HAP-1 (cell line): ENCODE results near the gene AK5.
"Not testable (repeated sequence)": the region's sequence is repeated elsewhere in the genome, so short reads cannot be mapped to it uniquely, and the experiment has no call there.

Experiments
- DNase-seq, 2 experiments: peaks; one replicate each; pipeline ENCODE4 v3.0.0-alpha.2; 2016 to 2020; ENCODE audit warnings: low spot score in 2 of 2
- H3K27me3 ChIP-seq: fragments of 250-450 bp; sonication (Bioruptor Pico); 2 replicates; pipeline ENCODE4 v1.5.1; 2020; ENCODE audit warnings: low read depth, mild to moderate bottlenecking, moderate library complexity
- H3K36me3 ChIP-seq: fragments of 250-450 bp; sonication (Bioruptor Pico); replicated peaks from 2 replicates; pipeline ENCODE4 v1.5.1; 2020; ENCODE audit warnings: mild to moderate bottlenecking
- H3K4me1 ChIP-seq: fragments of 250-450 bp; sonication (Bioruptor Pico); 2 replicates; pipeline ENCODE4 v1.5.1; 2020; ENCODE audit warnings: mild to moderate bottlenecking
- H3K4me3 ChIP-seq: fragments of 250-450 bp; sonication (Bioruptor Pico); 2 replicates; pipeline ENCODE4 v1.5.1; 2020; ENCODE audit warnings: mild to moderate bottlenecking, moderate library complexity
- H3K9me3 ChIP-seq: fragments of 250-450 bp; sonication (Bioruptor Pico); 2 replicates; pipeline ENCODE4 v1.5.1; 2020; ENCODE audit warnings: mild to moderate bottlenecking, moderate library complexity
- in situ Hi-C: fragments of 300-500 bp; cut with MboI; formaldehyde crosslinking; loops from 3 replicates; pipeline ENCODE4 v1.14.3; 2020; ENCODE audit warnings: low sequenced_read_pairs, inconsistent platforms, mixed read lengths

Gene AK5

DNA sequence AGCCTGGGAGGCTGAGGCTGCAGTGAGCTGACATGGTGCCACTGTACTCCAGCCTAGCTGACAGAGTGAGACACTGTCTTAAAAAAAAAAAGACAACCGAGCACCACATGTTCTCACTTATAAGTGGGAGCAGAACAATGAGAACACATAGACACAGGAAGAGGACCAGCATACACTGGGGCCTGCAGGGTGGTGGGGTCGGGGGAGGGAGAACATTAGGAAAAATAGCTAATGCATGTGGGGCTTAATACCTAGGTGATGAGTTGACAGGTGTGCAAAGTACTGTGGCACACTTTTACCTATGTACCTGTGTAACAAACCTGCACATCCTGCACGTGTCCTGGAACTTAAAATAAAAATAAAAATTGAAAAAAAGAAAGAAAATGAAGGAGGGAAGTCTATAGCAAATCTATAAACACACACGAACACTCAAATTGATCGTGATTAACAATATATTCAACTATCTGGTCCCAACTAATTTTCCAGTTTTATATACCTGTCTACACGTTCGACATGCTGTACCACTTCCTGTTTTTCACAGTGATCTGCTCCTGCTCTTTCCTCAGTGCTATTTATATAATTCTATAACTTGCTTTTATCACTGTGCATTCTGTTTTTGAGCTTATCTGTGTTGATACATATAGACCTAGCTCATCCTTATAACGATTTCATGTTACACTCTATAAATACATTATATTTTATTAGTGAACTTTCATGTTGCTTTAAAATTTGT, 27.2 kb downstream of the AK5 start:
- no peaks in the 10 kb centered on the region for H3K36me3 ChIP-seq
- in situ Hi-C loops = no loop called here
- H3K4me1 ChIP-seq = no peaks in the 10 kb centered on the region
- H3K27me3 ChIP-seq = peaks cover 3% of the 10 kb centered on the region; the same call in 1 of the 2 replicates
- H3K4me3 ChIP-seq = no peak overlapping the region
- DNase-seq = no peak
- no peaks in the 10 kb centered on the region for H3K9me3 ChIP-seq

GRCh38 chr1:77310924-77311323, 29.1 kb downstream of the AK5 start:
- no peak for DNase-seq
- no peaks in the 10 kb centered on the region for H3K36me3 ChIP-seq
- no peaks in the 10 kb centered on the region for H3K9me3 ChIP-seq
- H3K4me1 ChIP-seq = no peaks in the 10 kb centered on the region
- peaks cover 3% of the 10 kb centered on the region; the same call in 1 of the 2 replicates for H3K27me3 ChIP-seq
- no peak overlapping the region for H3K4me3 ChIP-seq
- in situ Hi-C loops = no loop called here

- DNase-seq, in situ Hi-C loops, H3K9me3 ChIP-seq, H3K4me1 ChIP-seq, H3K27me3 ChIP-seq, H3K4me3 ChIP-seq, H3K36me3 ChIP-seq: not testable (repeated sequence)
Measured at GRCh38 chr1:77312364-77312763, 30.5 kb downstream of the AK5 start.

DNA sequence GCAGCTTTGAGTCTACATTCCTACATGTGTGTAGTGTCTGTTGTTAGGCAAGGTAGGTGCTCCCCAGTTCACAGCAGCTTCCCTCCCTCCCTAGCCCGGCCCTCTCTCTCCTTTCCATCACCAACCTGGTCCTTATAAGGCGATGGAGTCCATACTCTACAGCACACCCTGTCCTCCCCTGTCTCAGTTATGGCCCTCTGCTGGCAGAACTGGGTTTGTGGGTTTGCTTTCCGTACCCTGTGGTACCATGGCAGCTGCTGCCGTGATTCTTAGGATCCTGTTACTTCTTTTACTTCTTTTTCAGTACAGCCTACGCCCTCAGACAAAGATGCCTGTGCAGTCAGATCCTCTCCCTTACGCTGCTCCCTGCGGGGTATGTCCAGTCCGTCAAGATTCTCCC, 31.7 kb downstream of the AK5 start:
- Histone ChIP-seq H3K4me3 (no peak overlapping the region), H3K27me3 (peaks cover 6% of the 10 kb centered on the region; the same call in 1 of the 2 replicates), H3K9me3 (no peaks in the 10 kb centered on the region), H3K36me3 (no peaks in the 10 kb centered on the region), H3K4me1 (no peaks in the 10 kb centered on the region)
- peak; percentile 4 to 30 for DNase-seq
- in situ Hi-C loops = no loop called here

GRCh38 chr1:77316006-77316405, 34.2 kb downstream of the AK5 start:
- Histone ChIP-seq H3K36me3 (no peaks in the 10 kb centered on the region), H3K4me1 (no peaks in the 10 kb centered on the region), H3K27me3 (peaks cover 6% of the 10 kb centered on the region; the same call in 1 of the 2 replicates), H3K4me3 (no peak overlapping the region), H3K9me3 (no peaks in the 10 kb centered on the region)
- no peak for DNase-seq
- in situ Hi-C loops = no loop called here

DNA sequence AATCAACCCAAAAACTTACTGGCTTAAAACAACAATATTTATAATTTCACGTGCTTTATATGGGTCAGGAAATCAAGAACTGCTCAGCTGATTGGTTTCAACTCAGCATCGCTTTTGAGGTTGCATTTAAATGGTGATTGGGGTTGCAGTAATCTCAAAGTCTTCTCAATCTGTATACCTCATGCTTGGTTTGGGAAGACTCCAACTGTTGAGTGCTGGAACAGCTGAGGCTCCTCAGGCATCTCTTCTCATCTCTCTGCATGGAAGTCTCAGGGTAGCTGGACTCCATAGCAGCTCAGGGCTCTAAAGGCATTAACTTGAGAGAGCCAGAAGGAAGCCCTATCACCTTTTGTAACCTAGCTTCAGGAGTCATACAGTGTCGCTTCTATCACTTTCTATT, 35.1 kb downstream of the AK5 start:
- in situ Hi-C loops = no loop called here
- Histone ChIP-seq H3K4me3 (no peak overlapping the region), H3K9me3 (no peaks in the 10 kb centered on the region), H3K27me3 (peaks cover 3% of the 10 kb centered on the region; the same call in 1 of the 2 replicates), H3K4me1 (no peaks in the 10 kb centered on the region), H3K36me3 (no peaks in the 10 kb centered on the region)
- DNase-seq = no peak

DNA sequence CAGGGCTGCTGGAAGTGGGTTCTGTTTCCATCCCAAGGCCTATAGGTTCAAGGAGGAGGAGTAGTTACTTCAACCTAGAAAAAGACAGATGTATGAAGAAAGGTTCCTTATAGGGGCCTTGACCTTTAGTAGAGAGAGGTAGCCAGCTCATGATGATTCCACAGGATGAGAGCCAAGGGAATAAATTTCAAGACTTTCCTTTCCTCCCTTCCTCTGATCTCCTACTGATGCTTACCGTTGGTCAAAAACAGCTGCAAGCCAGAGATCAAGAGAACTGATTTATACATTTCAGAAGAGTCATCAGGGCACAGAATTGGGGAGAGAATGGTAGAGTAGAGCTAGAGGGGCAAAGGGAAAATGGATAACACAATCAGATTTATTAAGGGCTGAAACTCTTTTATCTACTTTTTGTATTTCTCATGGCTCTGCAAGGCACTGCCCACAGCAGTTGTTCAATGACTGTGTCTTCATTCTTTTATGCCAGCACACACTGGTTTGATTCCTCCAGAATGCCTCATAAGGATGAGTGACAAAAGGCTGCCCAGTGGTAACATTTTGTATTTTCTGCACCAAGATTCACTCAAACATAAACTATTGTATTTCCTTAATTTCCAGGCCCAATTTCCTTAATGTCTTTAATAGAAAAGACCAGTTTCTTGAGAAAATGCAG, 37.4 kb downstream of the AK5 start:
- in situ Hi-C loops = no loop called here
- DNase-seq = no peak

DNA sequence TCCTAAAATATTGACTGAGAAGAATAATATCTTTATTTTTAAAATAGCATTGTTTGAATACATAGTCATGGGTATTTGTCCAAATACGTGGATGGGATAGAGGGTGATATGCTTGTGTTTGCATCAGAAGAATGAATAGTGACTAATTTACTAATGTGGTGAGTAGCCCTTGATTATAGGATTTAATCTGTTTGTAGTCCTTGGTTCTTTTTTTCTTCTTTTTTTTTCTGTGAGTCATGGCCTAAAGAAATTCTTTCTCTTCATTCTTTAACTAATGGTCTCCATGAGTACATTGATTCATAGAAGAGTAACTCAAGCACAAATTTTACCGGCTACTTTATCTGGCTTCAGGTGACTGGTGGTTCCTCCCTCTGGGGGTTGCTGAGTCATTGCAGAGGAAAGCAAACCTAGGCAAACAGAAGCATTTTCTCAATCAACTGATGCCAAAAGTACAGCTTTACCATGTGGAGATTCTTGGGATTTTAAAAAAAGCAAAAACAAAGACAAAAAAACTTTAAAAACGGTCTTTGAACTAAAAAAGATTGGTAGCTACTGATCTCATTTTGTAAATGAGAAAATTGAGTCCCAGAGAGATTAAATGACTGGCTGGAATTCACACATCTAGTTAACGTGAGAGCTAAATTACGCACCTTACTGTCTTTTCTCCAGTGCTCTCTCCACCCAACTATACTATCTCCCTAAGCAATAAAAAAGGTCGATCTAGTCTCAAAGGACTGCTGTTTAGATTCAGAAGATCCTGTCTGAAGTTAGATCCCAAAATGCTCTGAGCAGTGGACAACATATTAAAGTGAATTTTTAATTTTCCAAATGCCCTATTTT, 40.5 kb downstream of the AK5 start:
- in situ Hi-C loops = no loop called here
- Histone ChIP-seq H3K9me3 (no peaks in the 10 kb centered on the region), H3K27me3 (0 out of 2 replicates have a peak, but pooled peaks cover 3% of the 10 kb centered on the region), H3K4me3 (no peak overlapping the region), H3K4me1 (no peaks in the 10 kb centered on the region), H3K36me3 (no peaks in the 10 kb centered on the region)
- DNase-seq = no peak

More for the DNA sequence above, 37.4 kb downstream of the AK5 start:
- no peak overlapping the region for H3K4me3 ChIP-seq
- 0 out of 2 replicates have a peak, but pooled peaks cover 3% of the 10 kb centered on the region for H3K27me3 ChIP-seq
- H3K9me3 ChIP-seq = no peaks in the 10 kb centered on the region
- H3K36me3 ChIP-seq = no peaks in the 10 kb centered on the region
- no peaks in the 10 kb centered on the region for H3K4me1 ChIP-seq

- H3K36me3 ChIP-seq = no peaks in the 10 kb centered on the region
- no peaks in the 10 kb centered on the region for H3K4me1 ChIP-seq
- DNase-seq = no peak
- H3K4me3 ChIP-seq = no peak overlapping the region
- in situ Hi-C loops = no loop called here
- no peaks in the 10 kb centered on the region for H3K9me3 ChIP-seq
- H3K27me3 ChIP-seq = no peaks in the 10 kb centered on the region
Measured at GRCh38 chr1:77333501-77333900, 51.7 kb downstream of the AK5 start.

DNA sequence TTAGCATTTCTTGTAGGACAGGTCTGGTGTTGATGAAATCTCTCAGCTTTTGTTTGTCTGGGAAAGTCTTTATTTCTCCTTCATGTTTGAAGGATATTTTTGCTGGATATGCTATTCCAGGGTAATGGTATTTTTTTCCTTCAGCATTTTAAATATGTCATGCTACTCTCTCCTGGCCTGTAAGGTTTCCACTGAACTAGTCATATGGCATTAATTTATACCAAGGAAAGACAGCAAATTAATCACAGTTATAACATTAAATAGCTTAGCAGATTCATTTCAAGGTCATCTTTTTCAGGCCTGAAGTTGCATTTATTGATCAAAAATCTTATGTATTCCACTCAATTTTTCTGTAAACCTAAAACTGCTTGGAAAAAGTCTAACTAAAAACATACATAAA, 54.9 kb downstream of the AK5 start:
- in situ Hi-C loops = no loop called here
- Histone ChIP-seq H3K36me3 (no peaks in the 10 kb centered on the region), H3K27me3 (no peaks in the 10 kb centered on the region), H3K4me1 (no peaks in the 10 kb centered on the region), H3K9me3 (no peaks in the 10 kb centered on the region), H3K4me3 (no peak overlapping the region)
- DNase-seq = no peak

- H3K4me1 ChIP-seq = no peaks in the 10 kb centered on the region
- in situ Hi-C loops = no loop called here
- no peak for DNase-seq
- H3K27me3 ChIP-seq = no peaks in the 10 kb centered on the region
- H3K9me3 ChIP-seq = no peaks in the 10 kb centered on the region
- H3K36me3 ChIP-seq = no peaks in the 10 kb centered on the region
- no peak overlapping the region for H3K4me3 ChIP-seq
Measured at GRCh38 chr1:77339326-77339725, 57.5 kb downstream of the AK5 start.

GRCh38 chr1:77341195-77341594, 59.4 kb downstream of the AK5 start:
- DNase-seq = no peak
- H3K36me3 ChIP-seq = no peaks in the 10 kb centered on the region
- in situ Hi-C loops = no loop called here
- no peaks in the 10 kb centered on the region for H3K4me1 ChIP-seq
- H3K9me3 ChIP-seq = no peaks in the 10 kb centered on the region
- H3K27me3 ChIP-seq = no peaks in the 10 kb centered on the region
- no peak overlapping the region for H3K4me3 ChIP-seq

DNA sequence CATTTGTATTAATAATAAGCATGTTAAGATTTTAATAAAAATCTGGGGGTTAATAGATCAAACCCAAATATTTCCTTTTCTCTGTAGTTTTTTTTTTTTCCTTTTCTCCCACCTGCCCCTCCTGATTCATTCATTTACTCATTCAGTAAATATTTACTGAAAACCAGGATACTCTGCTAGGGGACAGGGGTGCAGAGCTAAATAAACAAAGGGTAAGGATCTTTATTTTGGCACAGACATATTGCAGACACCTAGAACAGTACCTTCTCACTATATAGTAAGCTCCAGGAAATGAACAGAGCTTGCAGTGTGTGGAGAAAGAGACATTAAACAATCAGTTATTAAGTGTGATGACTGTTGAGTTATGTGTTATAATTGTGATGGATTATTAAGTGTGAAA, 60.9 kb downstream of the AK5 start:
- no peak for DNase-seq
- no peaks in the 10 kb centered on the region for H3K27me3 ChIP-seq
- no peaks in the 10 kb centered on the region for H3K4me1 ChIP-seq
- in situ Hi-C loops = no loop called here
- H3K4me3 ChIP-seq = no peak overlapping the region
- no peaks in the 10 kb centered on the region for H3K36me3 ChIP-seq
- no peaks in the 10 kb centered on the region for H3K9me3 ChIP-seq

DNA sequence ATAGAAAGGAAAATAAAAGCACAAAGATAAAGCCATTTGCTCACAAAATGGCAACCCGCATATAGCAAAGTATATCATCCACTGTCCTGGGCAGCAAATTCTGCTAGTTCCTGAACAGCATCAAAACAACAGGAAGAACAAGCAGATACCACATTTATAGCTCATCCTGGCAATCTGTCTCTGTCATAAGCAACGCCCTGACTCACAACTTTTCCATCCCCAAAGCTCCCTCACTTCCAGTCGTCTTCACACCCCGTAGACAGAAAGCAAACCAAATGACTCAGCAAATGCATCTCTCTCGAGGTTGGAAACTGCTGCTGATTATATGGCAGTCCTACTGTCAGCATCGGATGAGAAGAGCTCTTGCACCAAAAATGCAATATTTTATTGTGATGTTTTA, 65.8 kb downstream of the AK5 start:
- in situ Hi-C loops = no loop called here
- no peak for DNase-seq

More for the DNA sequence above, 65.8 kb downstream of the AK5 start:
- no peak overlapping the region for H3K4me3 ChIP-seq
- H3K27me3 ChIP-seq = no peaks in the 10 kb centered on the region
- no peaks in the 10 kb centered on the region for H3K9me3 ChIP-seq
- H3K4me1 ChIP-seq = no peaks in the 10 kb centered on the region
- no peaks in the 10 kb centered on the region for H3K36me3 ChIP-seq
